A549 (cell line): ENCODE data around the gene FRMD3. TPM values are rescaled to one million over a fixed set of nuclear protein-coding genes. Genes with fewer than 3 reads are reported as not detected.

ENCODE experiments used
- ATAC-seq, 2 experiments: fragments of 200-7000 bp in 1 of 2; fragments of >200 bp in 1 of 2; cut with Nextera tagmentation in 1 of 2; cut with Tn5 transposase in 1 of 2; 3 replicates each; pipeline versions ENCODE4 v1.8.0 to v1.9.1; 2018 to 2020; ENCODE audit warnings: mild to moderate bottlenecking in 1 of 2, moderate library complexity in 1 of 2
- CTCF ChIA-PET: fragments of 300-600 bp; sonication (Branson Sonifier 250); formaldehyde crosslinking; extraction: SDS; loops from one replicate; lab custom pipeline; 2021; ENCODE audit warnings: antibody characterized with exemption, inconsistent platforms; lab: Yijun Ruan, JAX
- POLR2A ChIA-PET: fragments of 350-600 bp; formaldehyde crosslinking; extraction: SDS; loops from one replicate; lab custom pipeline; 2021; ENCODE audit warnings: antibody characterized with exemption, inconsistent platforms; lab: Yijun Ruan, JAX
- DNase-seq, 2 experiments: peaks; one replicate each; pipeline versions ENCODE4 v3.0.0 to v3.0.0-alpha.2; 2011 to 2016; ENCODE audit warnings: low read depth in 1 of 2, low spot score in 1 of 2
- FAIRE-seq: peaks from 2 replicates; lab custom pipeline; 2011; peaks lifted over from hg19 to GRCh38; lab: Jason Lieb, UNC
- H3K27ac ChIP-seq, 2 experiments: fragments of >200 bp; sonication (Bioruptor Twin); formaldehyde crosslinking; 3 replicates each; pipeline ENCODE4 v1.5.1; 2016 to 2017
- H3K4me1 ChIP-seq: fragments of >200 bp; sonication (Bioruptor Twin); formaldehyde crosslinking; 3 replicates; pipeline ENCODE4 v1.6.1; 2016
- H3K4me2 ChIP-seq: fragments of >200 bp; sonication (Bioruptor Twin); formaldehyde crosslinking; 3 replicates; pipeline ENCODE4 v1.6.1; 2016
- H3K4me3 ChIP-seq: fragments of >200 bp; sonication (Bioruptor Twin); formaldehyde crosslinking; 3 replicates; pipeline ENCODE4 v1.5.1; 2016
- H3K9me3 ChIP-seq: fragments of >200 bp; sonication (Bioruptor Twin); formaldehyde crosslinking; 3 replicates; pipeline ENCODE4 v1.6.1; 2016
- BHLHE40 ChIP-seq: IDR thresholded peaks from 2 replicates; pipeline ENCODE4 v1.6.1; 2012; ENCODE audit warnings: low read depth, low read length, inconsistent platforms
- CHD4 ChIP-seq: fragments of 200-600 bp; sonication (generic); IDR thresholded peaks from 2 replicates; pipeline ENCODE4 v1.6.1; 2016; ENCODE audit warnings: antibody characterized with exemption, mild to moderate bottlenecking, borderline replicate concordance
- EP300 ChIP-seq, 2 experiments: fragments of >200 bp; sonication (Bioruptor Twin); formaldehyde crosslinking; IDR thresholded peaks; 2 replicates in 1 of 2; 3 replicates in 1 of 2; pipeline ENCODE4 v1.6.1; 2016 to 2017
- FOXS1 ChIP-seq: fragments of 250-450 bp; sonication (Bioruptor Pico); IDR thresholded peaks from 2 replicates; pipeline ENCODE4 v1.5.0; 2020; ENCODE audit warnings: mild to moderate bottlenecking, moderate library complexity
- GATA3 ChIP-seq: IDR thresholded peaks from 2 replicates; pipeline ENCODE4 v1.6.1; 2012; ENCODE audit warnings: borderline replicate concordance
- HEYL ChIP-seq: fragments of 250-450 bp; sonication (Bioruptor Pico); IDR thresholded peaks from 2 replicates; pipeline ENCODE4 v1.8.0; 2021; ENCODE audit warnings: mild to moderate bottlenecking, moderate library complexity
- HOXA7 ChIP-seq: fragments of 250-450 bp; sonication (Bioruptor Pico); IDR thresholded peaks from 2 replicates; pipeline ENCODE4 v1.5.0; 2020; ENCODE audit warnings: mild to moderate bottlenecking, moderate library complexity
- HOXB13 ChIP-seq: fragments of 250-450 bp; sonication (Bioruptor Pico); IDR thresholded peaks from 2 replicates; pipeline ENCODE4 v1.5.0; 2020; ENCODE audit warnings: low read depth, mild to moderate bottlenecking, moderate library complexity
- HOXB5 ChIP-seq: fragments of 250-450 bp; sonication (Bioruptor Pico); IDR thresholded peaks from 2 replicates; pipeline ENCODE4 v1.5.0; 2020; ENCODE audit warnings: mild to moderate bottlenecking, moderate library complexity
- JUNB ChIP-seq: fragments of >200 bp; sonication (Bioruptor Twin); formaldehyde crosslinking; IDR thresholded peaks from 2 replicates; pipeline ENCODE4 v1.6.1; 2016
- KDM5A ChIP-seq: fragments of 200-600 bp; sonication (generic); IDR thresholded peaks from 2 replicates; pipeline ENCODE4 v1.6.1; 2016; ENCODE audit warnings: antibody characterized with exemption, mild to moderate bottlenecking
- MAFK ChIP-seq: fragments of 450-650 bp; IDR thresholded peaks from 2 replicates; pipeline ENCODE4 v1.6.1; 2014; ENCODE audit not compliant: partially characterized antibody
- MYC ChIP-seq: IDR thresholded peaks from 2 replicates; pipeline ENCODE4 v1.6.1; 2012; ENCODE audit warnings: mild to moderate bottlenecking, inconsistent platforms, low read length, improper control_type of control experiment, borderline replicate concordance
- NPAS2 ChIP-seq: fragments of 250-450 bp; sonication (Bioruptor Pico); IDR thresholded peaks from 2 replicates; pipeline ENCODE4 v1.8.0; 2022; ENCODE audit warnings: mild to moderate bottlenecking, moderate library complexity, borderline replicate concordance
- PHF8 ChIP-seq: fragments of 200-600 bp; sonication (generic); IDR thresholded peaks from 2 replicates; pipeline ENCODE4 v1.6.1; 2016; ENCODE audit warnings: low read depth, mild to moderate bottlenecking, antibody characterized with exemption, moderate library complexity, borderline replicate concordance
- POLR2A ChIP-seq: IDR thresholded peaks from 2 replicates; pipeline ENCODE4 v1.6.1; 2012; ENCODE audit warnings: mild to moderate bottlenecking, low read length
- POLR2AphosphoS2 ChIP-seq: conservative IDR thresholded peaks from 2 replicates; pipeline ENCODE4 v1.6.1; 2012; ENCODE audit warnings: low read length, improper control_type of control experiment, inconsistent platforms
- RFX5 ChIP-seq: fragments of 450-650 bp; IDR thresholded peaks from 2 replicates; pipeline ENCODE4 v1.7.1; 2014; ENCODE audit warnings: antibody characterized with exemption, mild to moderate bottlenecking, moderate library complexity
- SMC3 ChIP-seq: fragments of >200 bp; sonication (Bioruptor Twin); formaldehyde crosslinking; IDR thresholded peaks from 3 replicates; pipeline ENCODE4 v1.6.1; 2018; ENCODE audit warnings: inconsistent platforms
- TFCP2L1 ChIP-seq: fragments of 250-450 bp; sonication (Bioruptor Pico); IDR thresholded peaks from 2 replicates; pipeline ENCODE4 v1.5.0; 2021; ENCODE audit warnings: mild to moderate bottlenecking
- TP53 ChIP-seq: fragments of 250-450 bp; sonication (Bioruptor Pico); IDR thresholded peaks from 2 replicates; pipeline ENCODE4 v1.5.0; 2021; ENCODE audit warnings: mild to moderate bottlenecking, moderate library complexity
- WGBS: methylation state at CpG from one replicate; pipeline ENCODE4 v1.1.6; 2017; ENCODE audit errors: missing lambda C conversion rate; 5-methylcytosine and 5-hydroxymethylcytosine counted together
- polyA plus RNA-seq, 4 experiments: library from polyadenylated mRNA; depleted of rRNA in 3 of 4; stranded (reverse); fragments of >200 nt; fragmentation: RNase III in 1 of 4; extraction: RNeasy Plus Mini Kit Qiagen cat#74134 plus additional on column Dnase treatment in 1 of 4; gene quantifications; 2 replicates in 3 of 4; 3 replicates in 1 of 4; pipeline ENCODE4 v1.2.3, GENCODE V29; 2011 to 2017
- TF ChIP-seq, protein P1 (sequence below): fragments of 150-350 bp; IDR thresholded peaks from 2 replicates; pipeline ENCODE4 v1.6.1; 2014; ENCODE audit warnings: low read depth, mild to moderate bottlenecking, low read length
- TF ChIP-seq, protein P2 (sequence below): fragments of 200-600 bp; sonication (generic); IDR thresholded peaks from 2 replicates; pipeline ENCODE4 v1.6.1; 2016; ENCODE audit warnings: antibody characterized with exemption, mild to moderate bottlenecking, moderate library complexity
- TF ChIP-seq, protein P3 (sequence below): IDR thresholded peaks from 2 replicates; pipeline ENCODE4 v1.6.1; 2012
- TF ChIP-seq, protein P4 (sequence below): fragments of 250-450 bp; sonication (Bioruptor Pico); IDR thresholded peaks from 2 replicates; pipeline ENCODE4 v1.5.0; 2021; ENCODE audit warnings: mild to moderate bottlenecking, moderate library complexity, borderline replicate concordance
- TF ChIP-seq, protein P5 (sequence below): fragments of 450-650 bp; IDR thresholded peaks from 2 replicates; pipeline ENCODE4 v1.6.1; 2014; ENCODE audit warnings: antibody characterized with exemption

The FRMD3 gene
- polyA plus RNA-seq, 2 of the 4 experiments (the other 2 are of a cell fraction) = 1.7 to 3.3 TPM

DNA sequence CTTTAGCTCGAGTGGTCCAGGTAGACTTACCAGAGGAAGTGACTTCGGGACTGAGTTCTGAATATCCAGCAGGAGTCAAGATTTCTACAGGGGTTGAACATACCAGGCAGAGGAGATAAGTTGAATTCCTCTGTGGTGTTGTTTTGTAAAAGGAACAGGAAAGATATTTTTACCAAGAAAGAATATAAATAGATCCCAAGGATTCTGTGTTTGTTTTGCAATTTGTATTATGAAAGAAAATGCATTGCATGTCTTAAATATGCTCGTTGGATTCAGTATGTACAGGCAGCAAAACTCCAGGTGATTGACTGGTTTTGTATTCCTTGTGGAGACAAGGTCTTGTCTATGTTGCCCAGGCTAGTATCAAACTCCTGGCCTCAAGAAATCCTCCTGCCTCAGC is 197.8 kb downstream of the FRMD3 start:
- WGBS = 28% methylated on average over 3 of the region's 3 CpGs
- no peak for TF ChIP-seq PHF8
- TF ChIP-seq MYC = no peak
- no peak for TF ChIP-seq NPAS2 (CRISPR knock-in tag)
- TF ChIP-seq GATA3 = no peak
- no peak for TF ChIP-seq FOXS1 (CRISPR knock-in tag)
- TF ChIP-seq HEYL (CRISPR knock-in tag) = no peak
- TF ChIP-seq HOXB5 (CRISPR knock-in tag) = no peak
- TF ChIP-seq MAFK = no peak
- no peak for TF ChIP-seq EP300 (IDR thresholded peaks at IDR 0.05)
- TF ChIP-seq, protein P1, sequence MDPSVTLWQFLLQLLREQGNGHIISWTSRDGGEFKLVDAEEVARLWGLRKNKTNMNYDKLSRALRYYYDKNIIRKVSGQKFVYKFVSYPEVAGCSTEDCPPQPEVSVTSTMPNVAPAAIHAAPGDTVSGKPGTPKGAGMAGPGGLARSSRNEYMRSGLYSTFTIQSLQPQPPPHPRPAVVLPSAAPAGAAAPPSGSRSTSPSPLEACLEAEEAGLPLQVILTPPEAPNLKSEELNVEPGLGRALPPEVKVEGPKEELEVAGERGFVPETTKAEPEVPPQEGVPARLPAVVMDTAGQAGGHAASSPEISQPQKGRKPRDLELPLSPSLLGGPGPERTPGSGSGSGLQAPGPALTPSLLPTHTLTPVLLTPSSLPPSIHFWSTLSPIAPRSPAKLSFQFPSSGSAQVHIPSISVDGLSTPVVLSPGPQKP = no peak
- TF ChIP-seq, protein P2, sequence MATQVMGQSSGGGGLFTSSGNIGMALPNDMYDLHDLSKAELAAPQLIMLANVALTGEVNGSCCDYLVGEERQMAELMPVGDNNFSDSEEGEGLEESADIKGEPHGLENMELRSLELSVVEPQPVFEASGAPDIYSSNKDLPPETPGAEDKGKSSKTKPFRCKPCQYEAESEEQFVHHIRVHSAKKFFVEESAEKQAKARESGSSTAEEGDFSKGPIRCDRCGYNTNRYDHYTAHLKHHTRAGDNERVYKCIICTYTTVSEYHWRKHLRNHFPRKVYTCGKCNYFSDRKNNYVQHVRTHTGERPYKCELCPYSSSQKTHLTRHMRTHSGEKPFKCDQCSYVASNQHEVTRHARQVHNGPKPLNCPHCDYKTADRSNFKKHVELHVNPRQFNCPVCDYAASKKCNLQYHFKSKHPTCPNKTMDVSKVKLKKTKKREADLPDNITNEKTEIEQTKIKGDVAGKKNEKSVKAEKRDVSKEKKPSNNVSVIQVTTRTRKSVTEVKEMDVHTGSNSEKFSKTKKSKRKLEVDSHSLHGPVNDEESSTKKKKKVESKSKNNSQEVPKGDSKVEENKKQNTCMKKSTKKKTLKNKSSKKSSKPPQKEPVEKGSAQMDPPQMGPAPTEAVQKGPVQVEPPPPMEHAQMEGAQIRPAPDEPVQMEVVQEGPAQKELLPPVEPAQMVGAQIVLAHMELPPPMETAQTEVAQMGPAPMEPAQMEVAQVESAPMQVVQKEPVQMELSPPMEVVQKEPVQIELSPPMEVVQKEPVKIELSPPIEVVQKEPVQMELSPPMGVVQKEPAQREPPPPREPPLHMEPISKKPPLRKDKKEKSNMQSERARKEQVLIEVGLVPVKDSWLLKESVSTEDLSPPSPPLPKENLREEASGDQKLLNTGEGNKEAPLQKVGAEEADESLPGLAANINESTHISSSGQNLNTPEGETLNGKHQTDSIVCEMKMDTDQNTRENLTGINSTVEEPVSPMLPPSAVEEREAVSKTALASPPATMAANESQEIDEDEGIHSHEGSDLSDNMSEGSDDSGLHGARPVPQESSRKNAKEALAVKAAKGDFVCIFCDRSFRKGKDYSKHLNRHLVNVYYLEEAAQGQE = no peak
- no peak for TF ChIP-seq KDM5A
- no peak for TF ChIP-seq TFCP2L1 (CRISPR knock-in tag)
- no peak for TF ChIP-seq POLR2AphosphoS2
- TF ChIP-seq, protein P3, sequence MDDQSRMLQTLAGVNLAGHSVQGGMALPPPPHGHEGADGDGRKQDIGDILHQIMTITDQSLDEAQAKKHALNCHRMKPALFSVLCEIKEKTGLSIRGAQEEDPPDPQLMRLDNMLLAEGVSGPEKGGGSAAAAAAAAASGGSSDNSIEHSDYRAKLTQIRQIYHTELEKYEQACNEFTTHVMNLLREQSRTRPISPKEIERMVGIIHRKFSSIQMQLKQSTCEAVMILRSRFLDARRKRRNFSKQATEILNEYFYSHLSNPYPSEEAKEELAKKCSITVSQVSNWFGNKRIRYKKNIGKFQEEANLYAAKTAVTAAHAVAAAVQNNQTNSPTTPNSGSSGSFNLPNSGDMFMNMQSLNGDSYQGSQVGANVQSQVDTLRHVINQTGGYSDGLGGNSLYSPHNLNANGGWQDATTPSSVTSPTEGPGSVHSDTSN = no peak
- TF ChIP-seq JUNB = no peak
- TF ChIP-seq BHLHE40 = no peak
- Histone ChIP-seq H3K4me2 (no peak overlapping the region), H3K4me1 (no peaks in the 10 kb centered on the region), H3K9me3 (no peaks in the 10 kb centered on the region), H3K27ac (no peak overlapping the region), H3K4me3 (no peak overlapping the region)
- POLR2A ChIA-PET = no interaction called here
- CTCF ChIA-PET = no interaction called here
- ATAC-seq (no peak), FAIRE-seq (no peak), DNase-seq (no peak)

DNA sequence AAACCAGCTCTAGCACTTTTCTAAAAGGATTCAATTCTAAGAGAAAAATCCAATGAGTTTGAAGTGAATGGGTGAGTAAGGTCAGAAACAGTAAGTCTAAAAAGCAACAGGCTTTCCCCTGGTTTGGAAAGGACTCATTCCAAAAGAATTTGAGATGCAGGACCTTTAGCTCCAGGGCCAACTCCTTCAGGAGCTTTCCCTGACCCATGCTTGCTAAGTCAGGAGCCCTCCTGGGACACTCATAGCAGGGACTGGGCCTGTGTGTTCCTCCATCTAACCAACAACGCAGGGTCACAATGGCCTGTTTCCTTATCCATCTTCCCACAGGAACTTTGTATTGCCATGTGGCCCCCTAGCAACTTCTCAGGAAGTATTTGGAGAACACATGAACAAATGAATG is 198.8 kb downstream of the FRMD3 start:
- Histone ChIP-seq H3K4me2 (no peak overlapping the region), H3K27ac (no peak overlapping the region), H3K4me1 (peaks cover 4% of the 10 kb centered on the region; the same call in 2 of the 3 replicates), H3K9me3 (no peaks in the 10 kb centered on the region), H3K4me3 (no peak overlapping the region)
- POLR2A ChIA-PET = no interaction called here
- FAIRE-seq = no peak
- WGBS = 92% methylated on average over 1 of the region's 1 CpG
- CTCF ChIA-PET = no interaction called here
- ATAC-seq = no peak
- DNase-seq = no peak
- TF ChIP-seq, protein P3 = no peak
- TF ChIP-seq, protein P4, sequence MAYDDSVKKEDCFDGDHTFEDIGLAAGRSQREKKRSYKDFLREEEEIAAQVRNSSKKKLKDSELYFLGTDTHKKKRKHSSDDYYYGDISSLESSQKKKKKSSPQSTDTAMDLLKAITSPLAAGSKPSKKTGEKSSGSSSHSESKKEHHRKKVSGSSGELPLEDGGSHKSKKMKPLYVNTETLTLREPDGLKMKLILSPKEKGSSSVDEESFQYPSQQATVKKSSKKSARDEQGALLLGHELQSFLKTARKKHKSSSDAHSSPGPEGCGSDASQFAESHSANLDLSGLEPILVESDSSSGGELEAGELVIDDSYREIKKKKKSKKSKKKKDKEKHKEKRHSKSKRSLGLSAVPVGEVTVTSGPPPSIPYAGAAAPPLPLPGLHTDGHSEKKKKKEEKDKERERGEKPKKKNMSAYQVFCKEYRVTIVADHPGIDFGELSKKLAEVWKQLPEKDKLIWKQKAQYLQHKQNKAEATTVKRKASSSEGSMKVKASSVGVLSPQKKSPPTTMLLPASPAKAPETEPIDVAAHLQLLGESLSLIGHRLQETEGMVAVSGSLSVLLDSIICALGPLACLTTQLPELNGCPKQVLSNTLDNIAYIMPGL = no peak
- TF ChIP-seq EP300 (IDR thresholded peaks at IDR 0.05) = no peak
- no peak for TF ChIP-seq FOXS1 (CRISPR knock-in tag)
- no peak for TF ChIP-seq JUNB
- TF ChIP-seq GATA3 = no peak
- TF ChIP-seq, protein P1 = no peak
- TF ChIP-seq TP53 (CRISPR knock-in tag) = no peak
- no peak for TF ChIP-seq CHD4
- no peak for TF ChIP-seq KDM5A
- no peak for TF ChIP-seq BHLHE40
- TF ChIP-seq, protein P5, sequence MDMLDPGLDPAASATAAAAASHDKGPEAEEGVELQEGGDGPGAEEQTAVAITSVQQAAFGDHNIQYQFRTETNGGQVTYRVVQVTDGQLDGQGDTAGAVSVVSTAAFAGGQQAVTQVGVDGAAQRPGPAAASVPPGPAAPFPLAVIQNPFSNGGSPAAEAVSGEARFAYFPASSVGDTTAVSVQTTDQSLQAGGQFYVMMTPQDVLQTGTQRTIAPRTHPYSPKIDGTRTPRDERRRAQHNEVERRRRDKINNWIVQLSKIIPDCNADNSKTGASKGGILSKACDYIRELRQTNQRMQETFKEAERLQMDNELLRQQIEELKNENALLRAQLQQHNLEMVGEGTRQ = no peak
- no peak for TF ChIP-seq HOXB13 (CRISPR knock-in tag)
- TF ChIP-seq POLR2AphosphoS2 = no peak
- no peak for TF ChIP-seq HOXA7 (CRISPR knock-in tag)
- no peak for TF ChIP-seq RFX5
- no peak for TF ChIP-seq SMC3
- TF ChIP-seq POLR2A = no peak
